GM21723 (cell line): ENCODE data around the gene PIP4P1.
"Not testable (repeated sequence)": the region's sequence is repeated elsewhere in the genome, so short reads cannot be mapped to it uniquely, and the experiment has no call there.

ENCODE experiments used
- ATAC-seq: cut with Tn5 transposase; IDR thresholded peaks from one replicate; pipeline ENCODE4 v1.9.1; 2021; ENCODE audit warnings: mild to moderate bottlenecking, moderate library complexity; ENCODE audit not compliant: unreplicated experiment

The PIP4P1 gene

DNA sequence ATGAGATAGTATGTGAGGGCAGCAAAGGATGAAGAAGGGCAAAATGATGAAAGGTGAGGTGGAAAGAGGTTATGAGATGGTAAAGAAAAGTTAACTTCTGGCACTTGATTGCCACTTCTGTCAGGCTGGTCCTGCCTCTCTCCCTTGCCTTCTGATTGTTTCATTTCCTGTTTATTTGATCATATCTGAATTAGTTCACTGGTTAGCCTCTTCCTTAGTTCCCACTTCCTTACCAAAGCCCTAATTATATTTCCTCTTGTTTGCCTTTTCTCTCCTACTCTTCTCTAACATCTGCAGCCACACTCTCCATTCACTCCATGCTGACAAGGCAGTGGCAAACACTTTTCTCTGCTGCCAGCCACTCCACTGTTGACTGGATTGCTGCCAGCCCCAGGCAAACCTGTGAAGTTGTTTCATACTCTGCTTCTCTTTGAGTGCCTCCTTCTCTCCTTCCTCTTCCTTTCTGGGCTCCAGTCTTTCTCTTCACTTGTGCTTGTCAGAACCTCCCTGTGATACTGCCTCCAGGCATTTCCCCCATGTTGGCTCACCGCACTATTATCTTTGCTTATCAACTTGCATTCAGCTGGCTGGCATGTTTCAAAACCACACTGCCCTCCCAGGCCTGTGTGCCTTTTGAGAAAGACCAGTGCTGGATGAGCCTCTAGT is 16.1 kb upstream of the PIP4P1 start:
- no peak for ATAC-seq

DNA sequence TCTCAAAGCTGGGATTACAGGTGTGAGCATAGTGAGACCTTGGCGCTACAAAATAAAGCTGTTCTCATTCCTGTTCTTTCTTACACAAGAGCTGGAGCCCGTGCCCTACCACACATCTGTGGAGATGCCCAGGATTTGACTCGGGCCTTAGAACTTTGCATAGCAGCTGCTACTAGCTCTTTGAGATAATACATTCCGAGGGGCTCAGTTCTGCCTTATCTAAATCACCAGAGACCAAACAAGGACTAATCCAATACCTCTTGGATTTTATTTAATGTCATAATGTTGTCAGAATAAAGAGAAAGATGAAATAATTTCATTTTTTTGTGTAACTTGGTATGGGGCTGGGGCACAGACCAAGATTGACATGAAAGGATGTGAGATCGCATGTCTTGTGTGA is 15.5 kb upstream of the PIP4P1 start:
- ATAC-seq, result no peak

DNA sequence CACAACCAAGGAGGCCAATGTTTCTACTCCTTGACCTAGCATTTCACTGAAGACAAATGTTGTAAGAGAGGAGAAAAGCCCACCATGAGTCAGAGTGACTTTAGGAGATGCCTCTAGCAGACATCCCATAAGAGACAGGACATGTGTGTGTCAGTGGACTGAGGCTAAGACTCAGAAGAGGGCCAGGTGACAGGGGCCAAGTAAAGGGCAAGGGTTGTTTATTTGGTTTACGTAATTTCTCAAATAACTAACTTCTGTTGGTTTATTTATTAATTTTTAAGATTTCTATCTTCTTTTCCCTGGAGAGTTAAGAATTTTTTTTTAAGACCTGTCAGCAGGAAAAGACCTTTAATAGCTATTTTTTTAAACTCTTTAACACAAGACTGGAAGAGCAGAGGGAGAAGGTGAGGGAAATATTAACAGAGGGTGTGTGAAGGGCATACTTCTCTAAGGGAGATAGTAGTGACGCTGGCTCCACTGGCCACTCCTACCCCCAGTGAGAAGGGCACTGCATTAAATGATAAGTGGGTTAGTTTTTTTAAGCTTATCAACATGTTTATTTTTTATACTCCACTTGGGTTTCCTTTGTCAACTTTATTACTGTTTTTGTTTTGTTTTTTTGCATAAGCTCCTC is 11.4 kb upstream of the PIP4P1 start:
- no peak for ATAC-seq

DNA sequence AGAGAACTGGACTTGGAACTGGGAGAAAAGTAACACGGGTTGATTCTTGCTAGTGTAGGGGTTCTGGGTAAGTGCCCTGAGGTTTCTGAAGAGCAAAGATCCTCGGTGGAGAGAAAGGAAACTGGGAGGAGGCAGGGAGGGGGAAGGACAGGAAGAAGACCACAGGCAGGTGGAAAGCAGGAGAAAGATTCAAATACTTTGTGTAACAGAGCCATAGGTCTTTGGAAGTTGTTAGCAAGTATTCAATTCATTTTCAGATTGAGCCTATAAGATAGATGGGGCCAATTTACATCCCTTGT is 9.3 kb upstream of the PIP4P1 start:
- no peak for ATAC-seq

DNA sequence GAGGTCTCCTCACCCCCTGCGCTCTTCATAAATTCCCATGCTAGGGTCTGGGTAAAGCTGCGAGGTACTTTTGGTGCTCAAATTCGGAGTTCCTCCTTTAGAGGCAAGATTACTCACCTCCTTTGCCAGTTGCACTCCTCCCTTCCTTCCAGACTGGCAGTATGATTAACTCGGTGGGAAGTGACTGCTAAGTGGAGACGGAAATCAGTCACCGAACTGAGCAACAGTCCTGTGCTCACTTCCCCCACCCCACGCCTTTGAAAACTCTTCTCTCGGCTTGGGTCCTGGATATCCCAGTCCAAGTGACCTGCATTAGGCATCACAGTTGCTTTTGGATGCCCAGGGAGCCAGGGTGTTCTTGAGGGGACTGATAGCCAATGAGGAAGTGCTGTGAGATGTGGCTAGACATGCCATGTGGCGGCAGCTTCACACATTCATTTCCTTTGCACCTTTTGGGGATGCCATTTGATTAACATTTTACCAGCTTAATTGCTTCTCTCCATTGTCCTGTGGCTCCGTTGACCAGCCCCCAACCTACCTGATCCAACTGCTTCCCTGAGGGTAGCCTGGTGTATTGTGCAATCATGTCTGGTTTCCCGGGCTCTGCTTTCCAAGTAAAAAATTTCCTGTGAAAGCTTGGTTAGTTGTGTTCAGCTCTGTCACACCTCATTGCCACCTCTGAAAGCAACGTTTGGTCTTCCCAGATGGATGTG is 8.8 kb upstream of the PIP4P1 start:
- ATAC-seq, result peak; percentile 35

DNA sequence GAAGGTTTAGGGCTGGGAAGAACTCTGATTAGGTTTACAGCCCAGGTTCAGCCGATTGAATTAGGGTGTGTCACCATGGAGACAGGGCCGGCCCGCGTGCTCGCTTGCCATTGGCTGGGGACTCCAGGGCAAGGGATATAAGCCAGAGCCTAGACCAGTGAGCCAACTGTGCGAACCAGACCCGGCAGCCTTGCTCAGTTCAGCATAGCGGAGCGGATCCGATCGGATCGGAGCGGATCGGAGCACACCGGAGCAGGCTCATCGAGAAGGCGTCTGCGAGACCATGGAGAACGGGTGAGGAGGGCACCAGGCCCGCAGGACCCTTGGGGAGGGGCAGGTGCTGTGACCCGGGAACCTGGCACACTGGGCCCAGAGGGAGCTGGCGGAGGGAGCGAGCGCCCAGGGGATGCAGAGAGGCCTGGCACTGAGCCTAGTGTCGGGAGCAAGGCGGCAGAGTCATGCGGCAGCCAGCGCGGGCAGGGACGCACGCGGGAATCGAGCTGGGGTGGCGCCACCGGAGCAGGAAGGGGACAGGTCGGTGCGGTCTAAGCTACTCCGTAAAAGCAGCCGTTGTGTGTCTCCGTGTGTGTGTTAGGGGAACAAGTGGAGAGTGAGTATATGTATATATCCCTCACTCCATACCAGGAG is 8.1 kb upstream of the PIP4P1 start, which contains the start of gene PNP:
TSS of gene PNP (plus strand) at position 165 of the 648 bp plus-strand sequence. CDS start at position 284, 119 bp downstream.
- peak; percentile 97 for ATAC-seq

DNA sequence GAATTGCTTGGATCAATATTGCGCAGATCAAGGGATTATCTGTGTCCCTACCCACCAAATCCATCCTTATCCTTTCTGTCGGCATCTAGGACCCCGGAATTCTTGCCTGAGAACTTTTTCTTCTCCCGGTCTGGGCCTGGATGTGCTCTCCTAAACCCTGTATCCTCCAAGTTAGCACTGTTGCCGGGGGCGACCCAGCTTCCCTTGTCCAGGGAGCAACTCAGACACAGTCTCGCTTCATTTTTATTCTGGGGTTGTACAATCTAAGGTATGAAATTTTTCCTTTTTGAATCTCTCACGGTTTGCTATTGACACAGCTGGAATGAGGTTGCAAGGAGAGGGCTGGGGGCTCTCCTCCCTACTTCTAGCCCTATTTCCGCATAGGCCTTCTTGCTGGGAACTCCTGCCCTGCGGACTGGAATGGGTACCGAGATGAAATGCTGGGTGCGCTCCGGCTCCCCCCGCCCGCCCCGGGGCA is 7.6 kb upstream of the PIP4P1 start:
- ATAC-seq, result no peak

DNA sequence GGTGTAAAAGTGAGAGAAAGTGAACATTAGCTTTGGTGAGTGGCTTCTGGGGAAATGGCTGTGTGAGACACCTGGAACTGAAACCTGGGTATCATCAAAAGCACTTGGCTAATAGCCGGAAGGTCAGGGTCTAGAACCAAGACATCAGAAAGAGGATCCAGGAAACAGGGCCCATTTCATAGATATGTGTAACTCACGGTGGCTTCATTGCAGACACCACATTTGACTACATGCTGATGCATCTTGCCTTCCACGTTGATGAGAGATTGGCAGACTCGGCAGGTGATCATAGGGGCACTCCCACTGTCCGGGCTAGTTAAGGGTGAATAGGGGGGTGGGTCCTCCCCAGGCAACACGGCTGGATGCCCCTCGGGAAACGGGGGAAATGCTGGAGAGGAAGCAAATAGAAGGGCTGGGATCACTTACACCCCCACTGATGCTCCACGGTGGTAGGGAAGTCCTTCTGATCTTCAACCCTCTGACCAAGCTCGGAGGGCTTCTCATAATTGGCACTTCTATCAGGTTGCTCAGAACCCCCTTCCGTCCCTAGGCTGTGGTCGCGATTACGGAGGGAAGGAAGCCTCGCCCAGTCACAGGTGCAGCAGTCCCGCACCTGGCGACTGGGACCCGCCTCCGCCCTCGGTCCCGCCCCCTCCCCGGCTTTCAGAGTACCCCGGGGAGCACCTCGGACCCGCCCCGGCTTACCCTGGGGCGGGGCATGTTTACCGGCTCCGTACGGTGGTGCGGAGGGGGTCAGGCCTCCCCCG is 593 bp downstream of the PIP4P1 start:
- ATAC-seq, result peak; percentile 14

DNA sequence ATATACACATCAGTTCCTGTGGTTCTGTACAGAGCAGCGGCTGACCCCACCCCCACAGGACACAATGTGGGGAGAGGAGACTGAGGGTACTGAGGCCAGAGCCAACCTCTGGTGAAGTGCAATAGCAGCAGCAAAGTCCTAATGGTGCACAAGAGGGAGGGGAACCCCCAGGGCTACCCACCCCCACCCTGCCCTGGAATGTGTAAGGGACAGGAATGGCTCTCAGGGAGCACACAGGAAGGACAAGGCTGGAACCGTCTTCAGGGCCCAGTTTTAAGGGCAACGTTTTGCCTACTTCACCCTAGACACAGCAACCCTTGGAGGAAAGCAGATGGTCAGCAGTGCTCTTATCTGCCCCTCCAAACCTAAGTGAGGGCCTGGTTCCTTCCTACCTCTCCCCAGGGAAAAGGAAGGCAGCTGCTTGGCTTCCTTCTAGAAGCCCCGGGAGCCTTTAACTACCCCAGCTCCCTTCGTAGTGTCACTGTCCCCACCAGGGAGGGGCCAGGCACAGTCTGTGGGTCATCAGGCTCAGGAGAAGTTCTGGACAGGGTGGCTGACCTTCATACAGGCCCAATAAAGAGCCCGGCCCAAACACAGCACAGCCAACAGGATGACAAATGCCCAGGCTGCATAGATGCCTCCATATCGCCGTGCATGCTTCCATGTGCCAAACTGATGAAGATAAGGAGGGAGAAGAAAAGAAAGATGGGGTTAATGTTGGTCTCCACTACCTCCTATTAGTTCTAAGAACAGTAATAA is 3.0 kb downstream of the PIP4P1 start:
- no peak for ATAC-seq

DNA sequence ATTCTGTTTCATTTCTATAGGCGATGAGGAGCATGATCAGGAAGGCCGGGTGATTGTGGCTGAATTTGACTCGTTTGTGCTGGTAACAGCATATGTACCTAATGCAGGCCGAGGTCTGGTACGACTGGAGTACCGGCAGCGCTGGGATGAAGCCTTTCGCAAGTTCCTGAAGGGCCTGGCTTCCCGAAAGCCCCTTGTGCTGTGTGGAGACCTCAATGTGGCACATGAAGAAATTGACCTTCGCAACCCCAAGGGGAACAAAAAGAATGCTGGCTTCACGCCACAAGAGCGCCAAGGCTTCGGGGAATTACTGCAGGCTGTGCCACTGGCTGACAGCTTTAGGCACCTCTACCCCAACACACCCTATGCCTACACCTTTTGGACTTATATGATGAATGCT is 4.3 kb downstream of the PIP4P1 start:
- no peak for ATAC-seq

DNA sequence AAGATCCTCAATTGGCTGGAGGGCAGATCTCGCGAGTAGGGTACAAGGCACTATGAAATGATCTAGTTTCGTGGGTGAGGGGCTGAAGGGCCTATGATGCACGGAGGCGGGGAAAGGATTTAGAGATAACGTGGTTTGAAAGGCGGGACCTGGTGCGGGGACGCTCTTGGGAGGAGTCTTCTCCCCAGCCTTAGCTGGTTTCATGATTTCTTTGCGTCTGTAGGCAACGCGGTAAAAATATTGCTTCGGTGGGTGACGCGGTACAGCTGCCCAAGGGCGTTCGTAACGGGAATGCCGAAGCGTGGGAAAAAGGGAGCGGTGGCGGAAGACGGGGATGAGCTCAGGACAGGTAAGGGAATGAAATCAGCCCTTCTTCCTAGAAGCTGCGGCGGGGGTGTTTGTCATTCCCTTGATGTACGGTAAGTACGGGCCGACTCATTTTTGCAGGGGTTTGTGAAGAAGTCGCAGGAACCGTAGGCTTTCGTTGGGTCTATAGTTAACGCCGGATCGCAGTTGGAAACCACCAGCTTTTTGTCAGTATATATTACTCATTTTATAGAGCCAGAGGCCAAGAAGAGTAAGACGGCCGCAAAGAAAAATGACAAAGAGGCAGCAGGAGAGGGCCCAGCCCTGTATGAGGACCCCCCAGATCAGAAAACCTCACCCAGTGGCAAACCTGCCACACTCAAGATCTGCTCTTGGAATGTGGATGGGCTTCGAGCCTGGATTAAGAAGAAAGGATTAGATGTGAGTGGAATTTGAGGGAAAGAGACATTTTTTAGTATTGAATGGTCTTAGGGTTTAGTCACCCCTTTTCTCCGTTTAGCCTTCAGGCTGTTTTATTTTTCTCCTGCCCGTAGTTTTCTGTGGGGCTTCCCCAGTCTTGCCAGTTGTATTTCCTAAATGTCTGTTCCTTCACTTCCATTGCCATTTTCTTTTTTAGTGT is 5.6 kb downstream of the PIP4P1 start:
- peak; percentile 45 for ATAC-seq

DNA sequence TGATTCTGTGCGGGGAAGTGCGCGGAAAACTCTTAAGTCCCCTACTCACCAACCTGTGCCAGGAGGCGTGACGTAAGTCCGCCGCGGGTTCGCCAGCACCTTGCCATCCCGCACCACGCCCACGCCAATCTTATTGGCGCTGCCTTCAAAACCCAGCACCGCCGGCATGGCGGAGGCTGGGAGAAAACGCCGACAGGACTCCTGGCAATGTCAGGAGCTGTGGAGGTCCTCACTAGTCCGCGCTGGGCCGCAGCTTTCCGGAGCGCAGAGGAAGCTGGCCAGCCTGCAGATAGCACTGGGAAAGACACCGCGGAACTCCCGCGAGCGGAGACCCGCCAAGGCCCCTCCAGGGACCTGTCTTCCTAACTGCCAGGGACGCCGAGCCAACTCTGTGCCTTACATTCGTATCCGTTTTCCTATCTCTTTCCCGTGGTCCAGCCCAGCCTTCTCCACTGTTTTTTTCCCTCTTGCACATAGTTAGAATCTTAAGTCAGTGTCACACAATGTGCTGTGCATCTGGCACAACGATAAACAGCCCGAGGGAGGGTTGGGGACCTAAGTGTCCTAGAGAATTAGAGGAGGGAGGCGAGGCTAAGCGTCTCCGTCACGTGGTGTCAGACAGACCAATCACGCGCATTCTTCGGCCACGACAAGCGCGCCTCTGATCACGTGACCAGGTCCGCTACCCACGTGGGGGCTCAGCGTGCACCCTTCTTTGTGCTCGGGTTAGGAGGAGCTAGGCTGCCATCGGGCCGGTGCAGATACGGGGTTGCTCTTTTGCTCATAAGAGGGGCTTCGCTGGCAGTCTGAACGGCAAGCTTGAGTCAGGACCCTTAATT is 6.5 kb downstream of the PIP4P1 start, which contains the start of the genes APEX1 and OSGEP:
TSS of gene APEX1 (plus strand) at position 711 of the 839 bp plus-strand sequence. CDS start 420 bp downstream, outside the sequence.
TSS of gene OSGEP (minus strand) at position 297 of the 839 bp plus-strand sequence. CDS start at position 168, 129 bp downstream.
- ATAC-seq, result peak; percentile 88

DNA sequence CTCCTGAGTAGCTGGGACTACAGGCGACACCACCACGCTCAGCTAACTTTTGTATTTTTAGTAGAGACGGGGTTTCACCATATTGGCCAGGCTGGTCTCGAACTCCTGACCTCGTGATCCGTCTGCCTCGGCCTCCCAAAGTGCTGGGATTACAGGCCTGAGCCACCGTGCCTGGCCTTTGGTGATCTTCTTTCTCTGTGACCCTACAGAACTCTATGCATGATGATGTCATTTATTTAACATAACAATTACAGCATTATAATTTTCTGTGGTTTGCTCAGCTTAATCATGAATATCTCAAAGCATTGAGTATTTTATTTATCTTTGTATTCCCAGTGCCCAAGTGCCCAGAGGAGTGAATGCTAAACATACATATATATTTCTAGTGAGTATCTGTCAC is 8.4 kb downstream of the PIP4P1 start:
- not testable (repeated sequence) for ATAC-seq

DNA sequence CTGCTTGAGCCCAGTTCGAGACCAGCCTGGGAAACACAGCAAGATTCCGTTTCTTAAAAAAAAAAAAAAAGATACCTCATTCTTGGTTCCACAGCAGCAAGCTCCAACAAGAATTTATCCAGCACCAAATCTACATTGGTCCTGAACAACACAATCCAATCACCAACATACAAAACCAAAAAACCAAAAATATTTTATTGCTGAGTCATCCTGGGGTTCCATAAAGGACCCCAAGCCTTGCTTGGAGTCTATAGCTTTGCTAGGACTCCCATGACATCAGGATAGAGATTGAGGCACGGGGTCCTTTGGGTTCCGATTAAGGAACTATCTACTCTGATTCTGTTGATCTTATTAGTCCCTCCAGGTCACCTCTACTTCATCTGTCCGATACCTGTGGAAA is 14.3 kb downstream of the PIP4P1 start:
- ATAC-seq, result no peak

DNA sequence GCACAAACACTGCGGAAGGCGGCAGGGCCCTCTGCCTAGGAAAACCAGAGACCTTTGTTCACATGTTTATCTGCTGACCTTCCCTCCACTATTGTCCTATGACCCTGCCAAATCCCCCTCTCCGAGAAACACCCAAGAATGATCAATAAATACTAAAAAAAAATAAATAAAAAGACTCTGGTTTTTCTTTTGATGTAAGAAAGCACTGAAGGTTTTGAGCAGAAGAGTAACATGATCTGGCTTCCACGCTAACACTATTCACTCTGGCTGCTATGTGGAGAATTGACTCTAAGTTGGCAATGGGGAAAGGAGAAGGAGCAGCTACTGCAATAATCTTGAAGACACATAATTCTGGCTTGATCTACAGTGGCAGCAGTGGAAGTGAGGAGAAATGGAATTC is 17.6 kb downstream of the PIP4P1 start:
- ATAC-seq, result not testable (repeated sequence)

DNA sequence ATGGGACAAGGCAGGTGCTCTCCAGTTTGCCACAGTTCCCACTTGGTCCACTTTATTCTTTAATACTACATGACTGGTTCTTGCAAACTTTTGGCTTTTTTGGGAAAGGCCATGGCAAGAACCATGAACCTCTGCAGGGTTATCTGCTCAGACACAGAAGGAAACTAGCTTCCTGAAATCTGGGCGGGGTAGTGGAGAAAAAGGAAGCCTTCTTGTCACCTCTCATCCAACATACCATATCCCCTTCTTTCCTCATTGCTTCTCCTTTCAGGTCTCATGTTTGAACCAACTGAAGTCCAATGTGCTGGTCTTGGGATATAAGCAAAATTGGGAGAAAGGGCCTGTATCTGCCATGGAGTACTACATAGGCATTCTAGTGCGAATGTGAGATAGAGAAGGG is 19.8 kb downstream of the PIP4P1 start:
- ATAC-seq, result no peak

DNA sequence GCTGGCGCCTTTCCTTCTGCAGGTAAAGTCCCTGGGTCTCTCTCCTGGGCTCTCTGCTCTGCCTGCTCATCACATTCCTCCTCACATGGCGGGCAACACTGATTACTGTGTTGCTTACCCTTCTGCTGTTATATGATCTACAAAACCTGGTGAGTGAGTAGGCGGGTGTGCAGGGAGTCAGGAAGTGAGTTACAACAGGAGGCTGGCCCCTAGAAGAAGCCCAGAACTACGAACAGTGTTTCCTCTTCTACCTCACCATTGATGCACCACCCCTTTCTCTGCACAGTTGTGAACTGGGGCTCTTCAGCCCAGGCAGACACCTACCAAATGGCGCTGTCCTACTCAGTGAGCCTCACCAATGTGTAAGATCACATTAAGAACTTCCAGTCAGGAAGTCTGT is 20.4 kb downstream of the PIP4P1 start:
- ATAC-seq, result peak; percentile 89

DNA sequence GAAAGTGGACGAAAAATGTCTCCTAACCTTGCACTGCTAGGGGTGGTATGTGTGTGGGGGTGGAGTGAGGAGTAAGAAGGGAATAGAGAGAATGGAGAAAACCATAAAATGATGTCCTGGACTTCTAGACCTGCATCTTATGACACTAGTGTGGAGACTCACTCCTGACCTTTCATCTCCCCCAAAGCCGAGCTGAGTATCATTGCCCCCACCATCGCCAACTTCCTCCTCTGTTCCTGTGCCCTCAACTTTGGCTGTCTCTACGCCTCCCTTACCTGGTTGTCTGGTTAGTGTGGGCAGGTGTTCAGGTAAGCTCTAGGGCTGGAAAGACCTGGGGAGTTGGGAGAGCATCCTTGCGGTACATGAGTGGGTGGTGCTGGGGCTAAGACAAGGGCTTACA is 20.8 kb downstream of the PIP4P1 start:
- no peak for ATAC-seq
